Stomach (tissue), 9 donors: Measurements from ENCODE around the gene TULP1. TPM values are rescaled to one million over a fixed set of nuclear protein-coding genes. Genes with fewer than 3 reads are reported as not detected.

Experiments used
- DNase-seq, 2 donors: peaks; one replicate each; pipeline versions ENCODE4 v3.0.0 to v3.0.0-alpha.2; 2013 to 2019
- H3K27ac ChIP-seq, 5 donors: fragments of 200-600 bp in 4 of 5; sonication (generic) in 4 of 5; one replicate each; pipeline ENCODE4 v1.5.1; 2013 to 2019; ENCODE audit warnings: mild to moderate bottlenecking in 1 of 5, moderate library complexity in 1 of 5
- H3K27me3 ChIP-seq, 3 donors: fragments of 200-600 bp; sonication (generic); one replicate each; pipeline ENCODE4 v1.5.1; 2017 to 2019; ENCODE audit warnings: mixed run types in 1 of 3
- H3K36me3 ChIP-seq, 4 donors: fragments of 200-600 bp; sonication (generic); 1 replicate in 3 of 4; 2 replicates in 1 of 4; pipeline ENCODE4 v1.5.1; 2016 to 2019
- H3K4me1 ChIP-seq, 4 donors: fragments of 200-600 bp; sonication (generic); one replicate each; pipeline ENCODE4 v1.5.1; 2016 to 2019
- H3K4me3 ChIP-seq, 4 donors: fragments of 200-600 bp; sonication (generic) in 3 of 4; one replicate each; pipeline ENCODE4 v1.5.1; 2016 to 2019; ENCODE audit warnings: mild to moderate bottlenecking in 1 of 4
- H3K9me3 ChIP-seq, 4 donors: fragments of 200-600 bp; sonication (generic); one replicate each; pipeline ENCODE4 v1.5.1; 2016 to 2019
- CTCF ChIP-seq, 7 experiments: fragments of 450-650 bp in 4 of 7; fragments of 200-600 bp in 3 of 7; sonication (generic) in 3 of 7; IDR thresholded peaks; one replicate each; pipeline ENCODE4 v1.5.1; 2016 to 2019; ENCODE audit warnings: antibody characterized with exemption in 7 of 7, control low read depth in 2 of 7, mild to moderate bottlenecking in 1 of 7
- EP300 ChIP-seq: sonication (generic); formaldehyde crosslinking; IDR thresholded peaks from one replicate; pipeline ENCODE4 v1.6.1; 2017; ENCODE audit warnings: antibody characterized with exemption
- POLR2A ChIP-seq, 4 donors: fragments of 450-650 bp; IDR thresholded peaks; one replicate each; pipeline ENCODE4 v1.6.1; 2016; ENCODE audit warnings: antibody characterized with exemption in 4 of 4, control low read depth in 2 of 4, mild to moderate bottlenecking in 1 of 4, moderate library complexity in 1 of 4
- POLR2AphosphoS5 ChIP-seq, 3 donors: sonication (generic); formaldehyde crosslinking; IDR thresholded peaks; one replicate each; pipeline ENCODE4 v1.6.1; 2016; ENCODE audit warnings: antibody characterized with exemption in 3 of 3
- WGBS, 5 donors: extraction: QIAGEN DNeasy Blood & Tissue Kit in 3 of 5; methylation state at CpG; one replicate each; pipeline versions ENCODE4 v1.1.5 to v1.1.7; 2013 to 2018; 5-methylcytosine and 5-hydroxymethylcytosine counted together
- intact Hi-C: fragments of 100-400 bp; cut with DNase I; formaldehyde crosslinking; loops from one replicate; pipeline ENCODE4 v1.15.1; 2023; ENCODE audit warnings: low total_unique reads
- polyA plus RNA-seq, 3 donors: library from polyadenylated mRNA; stranded (reverse); fragments of 200-250 nt; gene quantifications; one replicate each; pipeline ENCODE4 v1.2.3, GENCODE V29; 2013
- total RNA-seq, 5 donors: library from RNA; depleted of rRNA; stranded (reverse); fragments of >200 nt; gene quantifications; one replicate each; pipeline versions ENCODE4 v1.1.0 to v1.2.3, GENCODE V29; 2014 to 2016
- donor health status: healthy with polysubstance abuse.
- donor health status: Bipolar disorder and iron deficiency.
- donor health status: healthy.

The TULP1 gene
- total and polyA plus RNA-seq, 8 donors = 0.05 TPM; not detected in 7

- peaks cover 0 to 14% (median 12%) of the 10 kb centered on the region in 4 donors for H3K36me3 ChIP-seq
- 68 to 76% (median 72%) methylated on average over 9 of the region's 9 CpGs for WGBS, 5 donors
- TF ChIP-seq POLR2AphosphoS5 (IDR thresholded peaks at IDR 0.05) = no peak
- TF ChIP-seq POLR2A (IDR thresholded peaks at IDR 0.05) = no peak
- no peak for TF ChIP-seq EP300
- TF ChIP-seq CTCF (IDR thresholded peaks at IDR 0.05) = no peak
- intact Hi-C loops = no loop called here
- no peaks in the 10 kb centered on the region for H3K9me3 ChIP-seq
- peak overlapping the region in 1 of 4 donors; percentile 13 for H3K4me3 ChIP-seq
- H3K27ac ChIP-seq = peak overlapping the region; percentile 71 to 98 (median 89)
- no peaks in the 10 kb centered on the region for H3K27me3 ChIP-seq
- no peak for DNase-seq
- peaks cover 74 to 100% (median 86%) of the 10 kb centered on the region in 4 donors for H3K4me1 ChIP-seq
These were observed 24.2 kb downstream of the TULP1 start for GRCh38 chr6:35488517-35488862.

- Histone ChIP-seq H3K9me3 (no peaks in the 10 kb centered on the region), H3K4me1 (peaks cover 68 to 100% (median 80%) of the 10 kb centered on the region in 4 donors), H3K27me3 (no peaks in the 10 kb centered on the region), H3K27ac (peak overlapping the region; percentile 71 to 98 (median 89)), H3K36me3 (peaks cover 0 to 20% (median 17%) of the 10 kb centered on the region in 4 donors), H3K4me3 (peak overlapping the region in 1 of 4 donors; percentile 13)
- intact Hi-C loops = no loop called here
- TF ChIP-seq POLR2AphosphoS5 (IDR thresholded peaks at IDR 0.05) (peak in 1 of 3 donors; percentile 16), POLR2A (IDR thresholded peaks at IDR 0.05) (no peak), CTCF (IDR thresholded peaks at IDR 0.05) (no peak), EP300 (no peak)
- 20 to 31% (median 26%) methylated on average over 8 to 9 of the region's 9 CpGs for WGBS, 5 donors
- peak; percentile 64 to 88 for DNase-seq
These were observed 24.8 kb downstream of the TULP1 start for GRCh38 chr6:35487658-35488516.

GRCh38 chr6:35486005-35486925 is 26.4 kb downstream of the TULP1 start:
- intact Hi-C loops = no loop called here
- Histone ChIP-seq H3K27me3 (no peaks in the 10 kb centered on the region), H3K36me3 (peaks cover 0 to 30% (median 24%) of the 10 kb centered on the region in 4 donors), H3K9me3 (no peaks in the 10 kb centered on the region), H3K4me1 (peaks cover 51 to 84% (median 68%) of the 10 kb centered on the region in 4 donors), H3K27ac (peak overlapping the region; percentile 73 to 98 (median 89)), H3K4me3 (peak overlapping the region; percentile 22 to 32 (median 28))
- no peak for TF ChIP-seq CTCF (IDR thresholded peaks at IDR 0.05)
- TF ChIP-seq EP300 = no peak
- TF ChIP-seq POLR2AphosphoS5 (IDR thresholded peaks at IDR 0.05) = peak; percentile 33 to 69 (median 68)
- DNase-seq = peak; percentile 86 to 95
- 23 to 57% (median 33%) methylated on average over 21 to 61 of the region's 61 CpGs for WGBS, 5 donors

GRCh38 chr6:35485402-35485877 is 27.3 kb downstream of the TULP1 start:
- Histone ChIP-seq H3K4me3 (peak overlapping the region; percentile 22 to 32 (median 28)), H3K4me1 (peaks cover 45 to 76% (median 61%) of the 10 kb centered on the region in 4 donors), H3K27ac (peak overlapping the region; percentile 73 to 98 (median 89)), H3K9me3 (no peaks in the 10 kb centered on the region), H3K36me3 (peaks cover 0 to 37% (median 28%) of the 10 kb centered on the region in 4 donors), H3K27me3 (no peaks in the 10 kb centered on the region)
- DNase-seq = peak; percentile 52 to 85
- 40 to 47% (median 45%) methylated on average over 4 to 11 of the region's 11 CpGs for WGBS, 5 donors
- no peak for TF ChIP-seq EP300
- TF ChIP-seq POLR2A (IDR thresholded peaks at IDR 0.05) = no peak
- no peak for TF ChIP-seq CTCF (IDR thresholded peaks at IDR 0.05)
- no peak for TF ChIP-seq POLR2AphosphoS5 (IDR thresholded peaks at IDR 0.05)
- intact Hi-C loops = no loop called here
